Measurements from ENCODE around the gene DYRK2.

GRCh38 chr12:67693894-67694293, 45.3 kb downstream of the DYRK2 start:
- TF ChIP-seq CTCF (conservative IDR thresholded peaks at IDR 0.05; ENCODE audit: low read depth, low read length) (no peak), EZH2 (IDR thresholded peaks at IDR 0.05; ENCODE audit: borderline replicate concordance, low read depth, low read length, poor library complexity, severe bottlenecking) (no peak)
